ENCODE data around the gene ITPR1. TPM values are rescaled to one million over a fixed set of nuclear protein-coding genes. Genes with fewer than 3 reads are reported as not detected.

Gene ITPR1
- total RNA-seq, 4 donors from 2014 or later: 14.7 to 45.1 (median 21.0) TPM

DNA sequence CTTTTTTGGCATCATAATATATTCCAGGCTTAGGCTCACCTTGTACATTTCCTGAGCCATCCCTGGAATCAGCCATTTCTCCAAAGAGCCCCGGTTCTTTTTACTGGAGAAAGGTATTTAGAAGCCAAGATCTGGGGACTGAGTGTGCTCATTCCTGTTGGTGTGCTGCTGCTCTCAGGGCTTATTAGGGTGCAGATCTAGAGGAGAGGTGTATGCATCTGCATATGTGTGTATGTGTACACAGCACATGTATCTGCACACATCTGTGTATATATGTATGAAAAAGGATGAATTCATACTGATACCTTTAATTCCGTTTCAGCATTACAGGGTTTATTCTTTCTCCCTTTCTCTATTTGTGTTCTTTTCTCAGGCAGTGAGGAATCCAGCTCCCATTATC, 324.0 kb downstream of the ITPR1 start:
- Histone ChIP-seq H3K27me3 (no peaks in the 10 kb centered on the region), H3K27ac (no peak overlapping the region), H3K36me3 (no peaks in the 10 kb centered on the region), H3K4me3 (no peak overlapping the region), H3K9me3 (no peaks in the 10 kb centered on the region), H3K4me1 (peaks cover 6% of the 10 kb centered on the region)
- 83% methylated on average over 2 of the region's 2 CpGs for WGBS
- TF ChIP-seq POLR2A (IDR thresholded peaks at IDR 0.05) (no peak), EP300 (IDR thresholded peaks at IDR 0.05) (no peak), POLR2AphosphoS5 (IDR thresholded peaks at IDR 0.05) (no peak)
- TF ChIP-seq, protein P1, sequence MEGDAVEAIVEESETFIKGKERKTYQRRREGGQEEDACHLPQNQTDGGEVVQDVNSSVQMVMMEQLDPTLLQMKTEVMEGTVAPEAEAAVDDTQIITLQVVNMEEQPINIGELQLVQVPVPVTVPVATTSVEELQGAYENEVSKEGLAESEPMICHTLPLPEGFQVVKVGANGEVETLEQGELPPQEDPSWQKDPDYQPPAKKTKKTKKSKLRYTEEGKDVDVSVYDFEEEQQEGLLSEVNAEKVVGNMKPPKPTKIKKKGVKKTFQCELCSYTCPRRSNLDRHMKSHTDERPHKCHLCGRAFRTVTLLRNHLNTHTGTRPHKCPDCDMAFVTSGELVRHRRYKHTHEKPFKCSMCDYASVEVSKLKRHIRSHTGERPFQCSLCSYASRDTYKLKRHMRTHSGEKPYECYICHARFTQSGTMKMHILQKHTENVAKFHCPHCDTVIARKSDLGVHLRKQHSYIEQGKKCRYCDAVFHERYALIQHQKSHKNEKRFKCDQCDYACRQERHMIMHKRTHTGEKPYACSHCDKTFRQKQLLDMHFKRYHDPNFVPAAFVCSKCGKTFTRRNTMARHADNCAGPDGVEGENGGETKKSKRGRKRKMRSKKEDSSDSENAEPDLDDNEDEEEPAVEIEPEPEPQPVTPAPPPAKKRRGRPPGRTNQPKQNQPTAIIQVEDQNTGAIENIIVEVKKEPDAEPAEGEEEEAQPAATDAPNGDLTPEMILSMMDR (IDR thresholded peaks at IDR 0.05): no peak
- DNase-seq (ENCODE audit: low spot score in 2 of 2): no peak

DNA sequence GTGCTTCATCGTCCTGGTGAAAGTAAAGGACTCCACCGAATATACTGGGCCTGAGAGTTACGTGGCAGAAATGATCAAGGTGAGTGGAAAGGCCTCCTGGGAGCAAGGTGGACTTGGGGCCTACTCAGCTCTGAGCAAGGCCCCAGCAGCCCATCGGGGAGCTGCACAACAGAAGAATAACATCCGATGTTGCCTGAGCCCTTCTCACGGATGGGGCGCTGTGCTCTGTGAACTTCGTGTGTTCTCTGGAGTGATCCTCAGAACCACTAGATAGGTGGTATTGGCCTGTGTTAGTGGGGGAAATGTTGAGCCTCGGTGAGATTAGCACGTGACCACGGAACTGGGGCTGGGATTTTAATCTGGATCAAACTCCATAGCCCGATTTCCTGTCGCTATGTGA, 325.0 kb downstream of the ITPR1 start:
- no peak for TF ChIP-seq EP300 (IDR thresholded peaks at IDR 0.05)
- TF ChIP-seq POLR2A (IDR thresholded peaks at IDR 0.05): no peak
- TF ChIP-seq, protein P1 (IDR thresholded peaks at IDR 0.05): no peak
- Histone ChIP-seq H3K9me3 (no peaks in the 10 kb centered on the region), H3K4me3 (no peak overlapping the region), H3K27me3 (no peaks in the 10 kb centered on the region), H3K4me1 (peaks cover 6% of the 10 kb centered on the region), H3K36me3 (no peaks in the 10 kb centered on the region), H3K27ac (no peak overlapping the region)
- no peak for DNase-seq (ENCODE audit: low spot score in 2 of 2)
- 99% methylated on average over 13 of the region's 13 CpGs for WGBS

DNA sequence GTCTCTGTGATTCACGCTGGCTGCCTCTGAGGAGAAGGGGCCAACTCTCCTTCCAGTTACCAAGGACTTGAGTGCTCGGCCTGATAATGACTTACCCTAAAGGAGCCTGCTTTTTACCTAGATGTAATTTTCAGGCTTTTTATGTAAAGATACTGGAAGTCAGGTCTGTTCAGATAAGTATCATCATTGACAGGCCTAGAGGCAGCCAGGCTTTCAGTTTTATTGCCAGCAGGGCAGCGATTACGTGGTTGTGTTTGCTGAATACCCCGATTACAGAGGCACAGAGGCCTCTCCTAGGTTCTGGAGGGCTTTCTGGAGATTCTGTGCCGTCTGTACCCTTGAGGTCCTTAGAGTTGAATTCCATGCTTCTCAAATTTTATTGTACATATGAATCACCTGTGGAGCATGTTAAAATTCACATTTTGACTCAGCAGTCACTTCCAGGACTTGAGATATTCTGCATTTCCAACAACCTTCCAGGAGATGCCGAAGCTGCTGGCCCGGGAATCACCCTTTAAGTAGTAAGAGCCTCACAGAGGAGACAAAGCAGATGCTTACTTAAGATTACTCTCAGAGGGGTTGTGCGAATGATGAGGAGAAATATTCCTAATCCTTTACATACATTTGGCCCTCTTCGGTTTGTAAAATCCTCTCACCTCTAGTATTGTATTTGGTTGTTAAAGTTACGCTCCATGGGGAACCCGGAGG, 326.0 kb downstream of the ITPR1 start:
- Histone ChIP-seq H3K27ac (no peak overlapping the region), H3K27me3 (no peaks in the 10 kb centered on the region), H3K4me1 (peaks cover 8% of the 10 kb centered on the region), H3K9me3 (no peaks in the 10 kb centered on the region), H3K4me3 (no peak overlapping the region), H3K36me3 (no peaks in the 10 kb centered on the region)
- WGBS: 96% methylated on average over 12 of the region's 12 CpGs
- no peak for DNase-seq (ENCODE audit: low spot score in 2 of 2)
- TF ChIP-seq POLR2AphosphoS5 (IDR thresholded peaks at IDR 0.05): no peak
- no peak for TF ChIP-seq POLR2A (IDR thresholded peaks at IDR 0.05)
- no peak for TF ChIP-seq EP300 (IDR thresholded peaks at IDR 0.05)
- TF ChIP-seq, protein P1 (IDR thresholded peaks at IDR 0.05): no peak

DNA sequence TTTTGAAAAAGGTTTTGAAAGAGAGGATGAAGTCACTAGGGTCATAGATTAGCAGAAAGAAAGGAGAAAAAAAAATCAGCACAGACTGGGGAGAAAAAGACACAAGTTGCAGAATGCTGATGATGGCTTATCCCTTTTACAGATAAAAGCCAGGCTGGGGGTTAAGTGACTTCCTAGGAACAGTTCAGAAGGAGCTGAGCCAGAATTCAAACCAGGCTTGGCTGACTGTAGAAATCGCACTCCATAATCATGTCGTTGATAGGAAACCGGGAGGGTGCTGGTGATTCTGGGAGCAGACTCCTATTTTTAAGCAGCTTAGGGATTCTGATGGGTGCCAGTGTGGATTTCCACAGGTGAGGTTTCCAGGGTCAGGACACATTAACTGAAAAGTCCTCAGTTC, 326.6 kb downstream of the ITPR1 start:
- no peaks in the 10 kb centered on the region for H3K27me3 ChIP-seq

More for the DNA sequence above, 326.6 kb downstream of the ITPR1 start:
- no peak overlapping the region for H3K4me3 ChIP-seq
- TF ChIP-seq, protein P1 (IDR thresholded peaks at IDR 0.05): no peak
- no peak for TF ChIP-seq POLR2A (IDR thresholded peaks at IDR 0.05)
- no peak for TF ChIP-seq EP300 (IDR thresholded peaks at IDR 0.05)
- TF ChIP-seq POLR2AphosphoS5 (IDR thresholded peaks at IDR 0.05): no peak
- H3K36me3 ChIP-seq: no peaks in the 10 kb centered on the region
- no peak for DNase-seq (ENCODE audit: low spot score in 2 of 2)
- H3K4me1 ChIP-seq: peaks cover 12% of the 10 kb centered on the region
- 52% methylated on average over 3 of the region's 3 CpGs for WGBS
- no peak overlapping the region for H3K27ac ChIP-seq
- no peaks in the 10 kb centered on the region for H3K9me3 ChIP-seq
